Measurements from ENCODE around the gene NR3C2.
"Not testable (repeated sequence)": the region's sequence is repeated elsewhere in the genome, so short reads cannot be mapped to it uniquely, and the experiment has no call there.

Gene NR3C2

GRCh38 chr4:148366251-148366650 lies 76.0 kb downstream of the NR3C2 start:
- no peak for DNase-seq (ENCODE audit: low read depth)

DNA sequence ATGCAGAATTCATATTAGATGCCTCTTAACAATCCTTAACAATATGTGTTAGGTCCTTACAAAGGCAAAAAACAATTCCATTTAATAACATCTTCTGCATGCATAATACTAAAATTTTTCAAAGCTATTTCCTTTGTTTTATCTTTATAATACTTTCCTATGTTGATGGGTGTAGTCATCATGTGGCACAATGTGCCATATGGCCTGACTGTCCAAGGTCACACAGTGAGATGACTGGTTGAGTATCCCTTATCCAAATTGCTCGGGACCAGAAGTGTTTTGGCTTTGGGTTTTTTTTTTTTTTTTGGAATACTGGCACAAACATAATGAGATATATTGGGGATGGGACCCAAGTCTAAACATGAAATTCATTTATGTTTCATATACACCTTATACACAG lies 77.7 kb downstream of the NR3C2 start:
- no peak for DNase-seq (ENCODE audit: low read depth)

GRCh38 chr4:148359769-148360168 lies 82.4 kb downstream of the NR3C2 start:
- DNase-seq (ENCODE audit: low read depth), result no peak

- DNase-seq (ENCODE audit: low read depth), result no peak
Observed at GRCh38 chr4:148355442-148356123, 86.6 kb downstream of the NR3C2 start.

DNA sequence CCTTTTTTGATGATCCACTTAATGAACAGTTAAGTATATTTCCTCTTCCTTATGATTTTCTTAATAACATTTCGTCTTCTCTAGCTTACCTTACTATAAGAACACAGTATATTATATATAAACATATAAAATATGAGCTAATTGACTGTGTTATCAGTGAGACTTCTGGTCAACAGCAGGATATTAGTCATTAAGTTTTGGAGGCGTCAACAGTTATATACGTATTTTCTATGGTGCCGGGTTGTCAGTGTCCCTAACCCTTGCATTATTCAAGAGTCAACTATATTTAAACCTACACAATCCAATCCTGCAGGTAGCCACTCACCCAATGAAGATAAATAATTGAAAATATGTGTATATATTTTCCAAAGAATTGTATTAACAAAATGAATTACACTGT lies 88.0 kb downstream of the NR3C2 start:
- no peak for DNase-seq (ENCODE audit: low read depth)

DNA sequence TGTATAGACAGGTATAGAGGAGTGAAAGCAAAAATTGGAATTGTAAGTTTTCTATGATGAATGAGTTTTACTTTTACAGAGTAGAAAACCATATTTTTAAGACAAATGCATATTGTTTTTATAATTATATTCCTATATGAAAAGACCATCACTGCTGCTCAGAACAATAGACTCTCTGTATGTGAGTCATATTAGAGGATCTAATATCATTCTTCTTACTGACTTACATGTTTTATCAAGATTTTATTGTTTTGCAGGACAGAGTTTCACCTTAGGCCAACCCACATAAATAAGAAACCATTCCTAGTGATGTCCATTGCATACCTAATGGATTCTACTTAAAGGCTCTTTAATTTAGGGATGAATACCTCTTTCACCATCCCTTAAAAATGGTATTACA lies 88.6 kb downstream of the NR3C2 start:
- DNase-seq (ENCODE audit: low read depth), result no peak

DNA sequence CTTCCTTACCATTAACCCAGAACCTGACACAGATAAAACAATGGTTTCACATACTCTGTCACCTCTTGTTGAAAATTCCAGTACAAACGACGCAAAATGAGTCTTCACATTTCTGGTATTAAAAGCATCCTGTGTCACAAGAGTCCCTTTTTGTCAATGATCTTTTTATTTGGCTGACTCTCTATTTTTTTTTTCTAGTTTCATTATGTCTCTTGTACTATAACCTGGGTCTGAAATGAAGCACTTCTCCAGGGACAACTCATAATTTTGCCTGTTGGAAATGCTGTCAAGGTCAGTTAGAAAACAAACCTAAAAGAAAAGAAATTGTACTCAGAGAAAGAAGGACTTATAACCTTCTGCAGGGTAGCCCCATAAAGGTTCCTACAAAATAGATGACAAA lies 93.1 kb downstream of the NR3C2 start:
- no peak for DNase-seq (ENCODE audit: low read depth)

GRCh38 chr4:148346657-148347056 lies 95.6 kb downstream of the NR3C2 start:
- no peak for DNase-seq (ENCODE audit: low read depth)

DNA sequence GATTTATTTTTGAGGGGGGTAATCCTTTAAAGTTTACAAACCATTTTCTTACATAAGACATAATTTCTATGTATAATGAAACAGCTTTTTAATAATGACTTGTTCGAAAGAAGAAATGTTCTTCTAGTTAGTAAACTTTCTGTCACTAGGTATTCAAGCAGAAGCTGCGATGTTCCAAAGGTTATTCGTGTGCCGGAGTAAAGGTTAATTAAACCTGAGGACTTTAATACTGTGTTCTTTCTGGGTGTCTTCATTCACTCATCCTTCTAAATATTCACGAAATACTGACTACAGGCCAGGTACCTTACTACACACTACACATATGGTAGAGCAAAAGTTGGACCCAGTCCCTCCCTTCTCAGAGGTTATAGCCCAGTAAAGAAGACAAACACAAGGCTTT lies 96.7 kb downstream of the NR3C2 start:
- DNase-seq (ENCODE audit: low read depth), result no peak

DNA sequence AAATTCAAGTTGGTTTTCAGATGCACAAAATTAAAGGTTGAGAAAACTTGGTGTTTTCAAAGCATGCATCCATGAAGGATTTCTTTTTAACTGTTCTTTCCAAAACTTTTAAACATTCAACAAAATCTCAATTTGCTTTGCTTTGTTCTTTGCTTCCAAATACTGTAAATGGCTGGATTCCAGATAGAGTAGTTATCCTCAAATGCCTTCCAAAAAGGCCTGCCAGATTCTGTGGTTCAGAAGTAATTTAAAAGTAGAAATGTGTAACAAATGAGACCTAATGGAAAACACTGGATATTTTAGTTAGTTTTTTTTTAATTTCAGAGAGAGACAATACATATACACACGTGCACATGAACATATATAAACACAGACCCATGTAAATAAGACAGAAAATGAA lies 97.3 kb downstream of the NR3C2 start:
- DNase-seq (ENCODE audit: low read depth), result no peak

DNA sequence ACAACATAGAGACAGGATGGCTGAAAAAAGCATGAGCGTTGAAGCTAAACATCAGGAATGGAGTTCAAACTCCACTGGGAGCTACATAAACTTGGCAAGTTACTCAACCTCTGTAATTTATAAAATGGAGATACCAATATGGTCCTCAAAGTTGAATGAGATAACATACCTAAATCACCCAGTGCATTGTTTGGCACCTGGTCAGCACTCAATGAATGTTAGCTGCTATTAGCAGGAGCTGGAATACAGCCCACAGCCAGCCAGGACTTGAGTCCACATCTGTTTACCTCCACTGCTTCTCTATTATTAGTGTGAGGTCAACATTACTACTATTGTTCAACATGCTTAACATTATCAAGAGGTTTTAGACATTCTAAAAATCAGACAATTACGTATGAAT lies 97.9 kb downstream of the NR3C2 start:
- DNase-seq (ENCODE audit: low read depth), result no peak

DNA sequence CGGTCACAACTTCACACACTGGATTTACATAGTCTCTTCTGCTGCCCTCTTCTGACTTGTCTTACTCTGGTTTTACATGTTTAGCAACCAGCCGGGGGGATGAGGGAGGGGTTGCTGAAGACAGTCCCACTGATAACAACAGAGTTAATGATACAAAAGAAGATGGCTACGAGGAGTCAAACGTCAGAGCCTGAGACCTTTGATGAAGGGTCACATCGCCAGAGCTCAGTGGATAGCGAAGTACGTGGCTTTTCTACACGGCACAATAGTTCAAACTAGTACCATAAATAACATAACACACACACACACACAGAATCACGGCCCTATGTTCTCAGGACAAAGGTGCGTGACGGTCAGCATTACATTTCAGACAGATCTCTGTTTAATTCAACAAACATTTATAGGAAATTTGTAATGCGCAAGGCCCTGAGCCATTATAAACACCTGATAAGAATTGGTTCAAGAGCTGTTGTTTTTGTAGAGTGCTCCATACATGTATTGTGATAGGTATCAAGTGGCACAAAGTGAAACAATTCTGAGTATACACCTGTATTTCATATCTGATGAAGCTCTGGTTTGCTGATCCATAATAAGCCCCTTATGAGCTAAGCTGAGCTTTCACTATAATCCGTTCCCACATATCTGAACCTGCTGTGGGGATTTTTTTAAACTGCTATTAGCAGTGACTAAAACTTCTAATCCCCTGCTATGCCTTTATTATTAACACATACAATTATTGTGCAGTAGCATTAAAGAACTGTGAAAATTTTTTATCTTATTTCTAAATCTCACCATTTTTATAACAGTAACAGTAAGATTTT lies 100.0 kb downstream of the NR3C2 start:
- no peak for DNase-seq (ENCODE audit: low read depth)

- DNase-seq (ENCODE audit: low read depth), result no peak
Observed at GRCh38 chr4:148335133-148335532, 107.1 kb downstream of the NR3C2 start.

- DNase-seq (ENCODE audit: low read depth), result no peak
Observed at GRCh38 chr4:148333265-148333664, 108.9 kb downstream of the NR3C2 start.

GRCh38 chr4:148332486-148332885 lies 109.7 kb downstream of the NR3C2 start:
- no peak for DNase-seq (ENCODE audit: low read depth)

DNA sequence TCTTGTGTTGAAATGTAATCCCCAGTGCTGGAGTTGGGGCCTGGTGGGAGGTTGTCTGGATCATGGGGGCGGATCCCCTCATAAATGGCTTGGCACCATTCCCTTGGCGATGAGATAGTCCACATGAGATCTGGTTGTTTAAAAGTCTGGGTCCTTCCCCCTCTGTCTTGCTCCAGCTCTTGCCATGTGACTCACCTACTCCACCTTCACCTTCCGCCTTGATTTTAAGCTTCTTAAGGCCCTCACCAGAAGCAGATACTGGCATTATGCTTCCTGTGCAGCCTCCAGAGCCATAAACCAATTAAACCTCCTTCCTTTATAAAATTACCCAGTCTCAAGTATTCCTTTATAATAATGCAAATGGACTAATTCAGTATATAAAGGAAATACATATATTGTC lies 111.5 kb downstream of the NR3C2 start:
- no peak for DNase-seq (ENCODE audit: low read depth)

- DNase-seq (ENCODE audit: low read depth), result no peak
Observed at GRCh38 chr4:148330161-148330560, 112.1 kb downstream of the NR3C2 start.

DNA sequence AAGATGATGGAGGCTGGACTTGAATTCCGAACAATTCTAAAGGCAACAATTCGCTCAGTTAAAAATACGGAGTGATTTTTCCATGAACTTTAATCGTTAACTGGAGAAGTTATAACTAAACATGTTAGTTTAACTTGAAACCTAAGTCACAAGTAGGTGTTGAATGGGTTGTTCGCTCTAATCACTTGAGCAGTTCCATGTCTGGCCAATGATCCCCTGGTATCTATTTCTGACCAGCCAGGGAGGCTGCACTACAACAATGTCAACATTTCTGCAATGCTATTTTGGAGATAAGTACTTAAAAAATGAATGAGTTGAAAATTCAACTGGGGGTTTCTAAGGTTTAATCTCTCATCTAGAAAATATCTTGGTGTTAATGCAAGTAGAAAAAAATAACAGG lies 112.5 kb downstream of the NR3C2 start:
- no peak for DNase-seq (ENCODE audit: low read depth)

DNA sequence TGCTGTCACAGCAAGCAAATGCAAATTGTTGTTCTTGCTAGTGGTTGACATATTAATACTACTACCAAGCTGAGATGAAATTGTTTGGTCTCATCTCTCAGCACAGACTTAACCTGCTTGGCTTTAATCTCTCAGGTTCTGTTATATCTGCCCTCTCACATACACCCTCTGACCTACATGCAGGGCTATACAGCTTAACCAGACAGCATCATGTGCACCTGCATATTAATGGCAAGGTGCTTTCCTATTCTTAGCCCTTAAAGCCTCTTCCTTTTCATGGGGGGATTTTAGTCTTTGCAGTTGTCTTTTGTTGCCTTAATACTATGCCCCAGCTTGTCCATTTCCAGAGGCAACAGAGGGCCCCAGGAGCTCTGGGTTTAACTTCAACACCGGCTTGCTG lies 114.5 kb downstream of the NR3C2 start:
- DNase-seq (ENCODE audit: low read depth), result no peak

GRCh38 chr4:148323316-148323715 lies 118.9 kb downstream of the NR3C2 start:
- not testable (repeated sequence) for DNase-seq (ENCODE audit: low read depth)

DNA sequence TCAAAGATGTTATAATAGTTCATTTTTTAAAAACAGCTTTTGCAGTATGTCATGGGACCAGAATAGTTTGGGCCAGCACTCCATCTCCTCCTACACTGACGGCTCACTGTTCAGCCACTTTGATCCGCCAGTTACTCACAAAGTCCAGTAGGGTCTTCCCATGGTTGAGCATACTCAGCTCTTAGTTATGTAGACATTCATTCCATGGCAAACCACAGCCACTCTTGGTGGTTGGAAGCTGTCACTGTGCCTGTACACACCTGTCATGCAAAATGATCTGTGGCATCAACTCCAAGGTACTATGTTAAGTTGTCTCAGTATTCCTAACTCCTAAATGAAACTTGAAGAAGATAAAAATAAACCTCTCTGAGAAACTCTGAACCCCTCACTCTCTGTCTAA lies 127.2 kb downstream of the NR3C2 start:
- DNase-seq (ENCODE audit: low read depth), result no peak

DNA sequence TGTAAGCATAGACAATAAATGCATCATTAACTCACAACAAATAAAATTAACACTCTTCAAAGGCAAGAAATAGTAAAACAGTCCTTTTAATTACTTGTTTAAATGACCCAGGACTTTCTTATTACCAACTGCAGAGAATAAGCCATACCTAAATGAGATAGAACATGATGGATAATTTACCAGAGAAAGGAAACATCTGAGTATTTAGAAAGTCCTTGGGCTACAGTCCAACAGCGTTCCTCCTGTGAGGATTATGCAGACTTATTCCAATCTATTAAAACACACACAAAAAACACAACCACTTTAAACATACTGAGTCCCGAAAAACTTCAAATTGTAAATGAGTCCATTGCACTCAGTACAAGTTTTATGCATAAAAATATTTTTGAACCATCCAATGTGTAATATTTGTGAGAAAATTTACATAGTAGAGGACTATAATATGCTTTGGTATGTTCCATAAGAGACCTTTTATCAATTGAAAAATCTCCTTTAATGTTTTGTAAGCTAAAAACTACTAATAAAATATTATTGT lies 129.2 kb downstream of the NR3C2 start:
- DNase-seq (ENCODE audit: low read depth), result no peak

GRCh38 chr4:148311526-148311925 lies 130.7 kb downstream of the NR3C2 start:
- DNase-seq (ENCODE audit: low read depth), result no peak

GRCh38 chr4:148310756-148311155 lies 131.5 kb downstream of the NR3C2 start:
- DNase-seq (ENCODE audit: low read depth), result no peak
